NCI-H82 treated with DMSO at 0.1 percent for 48 hours (cell line): ENCODE measurements around the gene DCLK1.

Source experiments
- DNase-seq: peaks from one replicate; lab custom pipeline; 2025; ENCODE audit not compliant: unreplicated experiment; lab: John Stamatoyannopoulos, UW

The DCLK1 gene

GRCh38 chr13:35954207-35954560 is 177.0 kb downstream of the DCLK1 start:
- no peak for DNase-seq

GRCh38 chr13:35953537-35954206 is 177.5 kb downstream of the DCLK1 start:
- DNase-seq, result peak; percentile 97

- no peak for DNase-seq
These were observed 183.9 kb downstream of the DCLK1 start for GRCh38 chr13:35947315-35947714.

GRCh38 chr13:35945368-35945767 is 185.8 kb downstream of the DCLK1 start:
- DNase-seq, result no peak

- no peak for DNase-seq
These were observed 189.8 kb downstream of the DCLK1 start for GRCh38 chr13:35941374-35941773.

- no peak for DNase-seq
These were observed 190.4 kb downstream of the DCLK1 start for GRCh38 chr13:35940734-35941133.

GRCh38 chr13:35936246-35936978 is 194.8 kb downstream of the DCLK1 start:
- no peak for DNase-seq

GRCh38 chr13:35930665-35931631 is 200.2 kb downstream of the DCLK1 start:
- DNase-seq, result no peak

- no peak for DNase-seq
These were observed 203.6 kb downstream of the DCLK1 start for GRCh38 chr13:35927567-35928021.

- no peak for DNase-seq
These were observed 204.2 kb downstream of the DCLK1 start for GRCh38 chr13:35926859-35927530.

- no peak for DNase-seq
These were observed 205.5 kb downstream of the DCLK1 start for GRCh38 chr13:35925669-35926068.

GRCh38 chr13:35923347-35923746 is 207.8 kb downstream of the DCLK1 start:
- DNase-seq, result no peak

- no peak for DNase-seq
These were observed 210.4 kb downstream of the DCLK1 start for GRCh38 chr13:35920816-35921215.

- no peak for DNase-seq
These were observed 213.1 kb downstream of the DCLK1 start for GRCh38 chr13:35917942-35918645.

GRCh38 chr13:35917252-35917941 is 213.8 kb downstream of the DCLK1 start:
- DNase-seq, result no peak

- DNase-seq, result peak; percentile 83
These were observed 215.0 kb downstream of the DCLK1 start for GRCh38 chr13:35916146-35916545.

GRCh38 chr13:35914662-35915061 is 216.5 kb downstream of the DCLK1 start:
- DNase-seq, result no peak

GRCh38 chr13:35912841-35913240 is 218.3 kb downstream of the DCLK1 start:
- no peak for DNase-seq

GRCh38 chr13:35909837-35910540 is 221.2 kb downstream of the DCLK1 start:
- no peak for DNase-seq
